Panc1 (cell line): ENCODE data around the gene LRP4. TPM values are rescaled to one million over a fixed set of nuclear protein-coding genes. Genes with fewer than 3 reads are reported as not detected.

ENCODE experiments used
- ATAC-seq: fragments of 200-7000 bp; cut with Tn5 transposase; 2 replicates; pipeline ENCODE4 v1.9.1; 2020; ENCODE audit warnings: mild to moderate bottlenecking, moderate library complexity
- BruUV-seq: library from RNA; stranded (reverse); fragments of 400-500 nt; replicated peaks from 2 replicates; lab custom pipeline; 2021; lab: Mats Ljungman, UMichigan
- CTCF ChIA-PET: fragments of 300-600 bp; sonication (Branson Sonifier 250); formaldehyde crosslinking; loops from one replicate; lab custom pipeline; 2022; ENCODE audit warnings: antibody characterized with exemption; lab: Charles Lee
- POLR2A ChIA-PET: fragments of 300-600 bp; sonication (Branson Sonifier 250); formaldehyde crosslinking; loops from one replicate; lab custom pipeline; 2022; ENCODE audit warnings: antibody characterized with exemption; lab: Charles Lee
- DNase-seq: peaks from one replicate; pipeline ENCODE4 v3.0.0-alpha.2; 2010; ENCODE audit warnings: low read depth, low spot score
- H3K27ac ChIP-seq: 2 replicates; pipeline ENCODE4 v1.5.1; 2011; ENCODE audit warnings: mild to moderate bottlenecking, low read length, inconsistent platforms
- H3K27me3 ChIP-seq: fragments of 200-500 bp; sonication (Bioruptor generic); 2 replicates; pipeline ENCODE4 v1.6.0; 2014; ENCODE audit warnings: low read length, inconsistent platforms; ENCODE audit not compliant: control insufficient read depth, insufficient read depth
- H3K36me3 ChIP-seq: fragments of 200-500 bp; sonication (Bioruptor generic); 2 replicates; pipeline ENCODE4 v1.5.1; 2014; ENCODE audit warnings: inconsistent platforms, mild to moderate bottlenecking, low read length, moderate library complexity; ENCODE audit not compliant: control insufficient read depth, insufficient read depth
- H3K4me1 ChIP-seq: 2 replicates; pipeline ENCODE4 v1.5.1; 2011; ENCODE audit warnings: inconsistent platforms, mild to moderate bottlenecking, low read length, moderate library complexity; ENCODE audit not compliant: control insufficient read depth, insufficient read depth
- H3K4me3 ChIP-seq, 2 experiments: 2 replicates each; pipeline ENCODE4 v1.5.1; 2011 to 2012; ENCODE audit warnings: low read depth in 2 of 2, low read length in 2 of 2, mild to moderate bottlenecking in 2 of 2, inconsistent platforms in 1 of 2, moderate library complexity in 1 of 2
- H3K9me3 ChIP-seq: fragments of 200-500 bp; sonication (Bioruptor generic); 2 replicates; pipeline ENCODE4 v1.5.1; 2014; ENCODE audit warnings: low read depth, mild to moderate bottlenecking, inconsistent platforms, low read length, moderate library complexity; ENCODE audit not compliant: control insufficient read depth, insufficient read depth
- CTCF ChIP-seq: fragments of 450-650 bp; IDR thresholded peaks from 2 replicates; pipeline ENCODE4 v1.5.1; 2017; ENCODE audit warnings: mild to moderate bottlenecking
- POLR2AphosphoS5 ChIP-seq: IDR thresholded peaks from 2 replicates; pipeline ENCODE4 v1.6.1; 2012; ENCODE audit warnings: mild to moderate bottlenecking, low read depth, low read length, moderate library complexity
- REST ChIP-seq, 2 experiments: IDR thresholded peaks; 2 replicates each; pipeline ENCODE4 v1.6.1; 2011 to 2012; ENCODE audit warnings: low read depth in 2 of 2, control low read depth in 1 of 2, low read length in 1 of 2, mild to moderate bottlenecking in 1 of 2, moderate library complexity in 1 of 2; ENCODE audit not compliant: insufficient read depth in 1 of 2
- SIN3A ChIP-seq: IDR thresholded peaks from 2 replicates; pipeline ENCODE4 v1.6.1; 2012; ENCODE audit warnings: low read depth, mild to moderate bottlenecking, low read length, moderate library complexity, borderline replicate concordance; ENCODE audit not compliant: insufficient read depth
- TCF7L2 ChIP-seq: IDR thresholded peaks from 2 replicates; pipeline ENCODE4 v1.6.1; 2011; ENCODE audit warnings: mild to moderate bottlenecking, low read depth, low read length, inconsistent platforms
- in situ Hi-C: cut with HindIII; loops from 2 replicates; pipeline ENCODE4 v1.10.0; 2016; ENCODE audit warnings: low sequenced_read_pairs, low pct_unique_long_range_greater_than_20kb
- intact Hi-C: fragments of 100-400 bp; cut with micrococcal nuclease; formaldehyde crosslinking; loops from one replicate; pipeline ENCODE4 v1.10.0; 2022; ENCODE audit not compliant: unreplicated experiment
- total RNA-seq: library from RNA; stranded (reverse); gene quantifications from one replicate; pipeline ENCODE4 v1.2.1, GENCODE V29; 2021; ENCODE audit not compliant: unreplicated experiment

LRP4 gene
- total RNA-seq, 1 experiment from 2014 or later, result 11.7 TPM

DNA sequence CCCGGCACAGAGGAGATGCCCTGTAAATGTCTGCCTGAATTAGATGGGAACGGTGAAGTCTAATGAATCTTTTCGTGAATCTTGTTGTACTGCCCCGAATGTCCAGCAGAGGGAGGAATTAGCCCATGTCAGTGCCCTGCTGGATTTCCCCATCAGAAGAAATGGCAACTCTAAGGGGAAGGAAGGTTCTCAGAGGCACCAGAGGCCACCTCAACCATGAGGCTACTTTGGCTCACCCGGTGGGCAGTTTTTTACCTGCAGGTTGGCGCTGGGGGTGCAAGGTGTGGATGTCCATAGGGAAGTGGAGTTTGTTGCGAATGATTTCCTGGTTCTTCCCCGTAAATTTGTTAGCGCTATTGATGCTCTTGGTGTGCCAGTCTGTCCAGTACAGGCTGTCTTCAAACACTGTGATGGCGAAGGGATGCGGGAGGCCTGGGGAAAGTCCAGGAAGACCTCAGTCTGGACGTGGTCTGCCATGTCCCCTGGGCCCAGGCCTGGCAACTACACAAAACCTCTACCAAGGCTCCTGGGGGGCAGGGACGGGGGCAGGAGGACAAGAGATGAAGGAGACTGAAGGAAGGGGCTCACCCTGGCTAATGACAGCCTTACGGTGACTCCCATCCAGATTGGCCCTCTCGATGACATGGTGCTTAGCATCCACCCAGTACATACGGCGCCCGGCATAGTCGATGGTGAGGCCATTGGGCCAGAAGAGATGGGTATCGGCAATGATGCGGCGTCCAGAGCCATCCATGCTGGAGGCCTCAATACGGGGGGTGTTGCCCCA, 28.5 kb downstream of the LRP4 start:
- DNase-seq (peak; percentile 72), ATAC-seq (peak; percentile 90)
- Histone ChIP-seq H3K27me3 (no peaks in the 10 kb centered on the region), H3K27ac (no peak overlapping the region), H3K9me3 (no peaks in the 10 kb centered on the region), H3K36me3 (no peaks in the 10 kb centered on the region), H3K4me3 (no peak overlapping the region), H3K4me1 (no peaks in the 10 kb centered on the region)
- CTCF ChIA-PET, result interaction anchor here (1.1 kb wide), 1 partner anchor 263 kb away, joined by 5 read pairs; no protein-coding TSS in a partner anchor
- POLR2A ChIA-PET, result no interaction called here
- in situ Hi-C loops (no loop called here), intact Hi-C loops (loop anchor here (1.0 kb wide), 2 partner anchors 263 to 271 kb away; no protein-coding TSS in a partner anchor)
- BruUV-seq, result no TSS peak
- TF ChIP-seq TCF7L2, result no peak
- TF ChIP-seq CTCF, result peak; percentile 92

DNA sequence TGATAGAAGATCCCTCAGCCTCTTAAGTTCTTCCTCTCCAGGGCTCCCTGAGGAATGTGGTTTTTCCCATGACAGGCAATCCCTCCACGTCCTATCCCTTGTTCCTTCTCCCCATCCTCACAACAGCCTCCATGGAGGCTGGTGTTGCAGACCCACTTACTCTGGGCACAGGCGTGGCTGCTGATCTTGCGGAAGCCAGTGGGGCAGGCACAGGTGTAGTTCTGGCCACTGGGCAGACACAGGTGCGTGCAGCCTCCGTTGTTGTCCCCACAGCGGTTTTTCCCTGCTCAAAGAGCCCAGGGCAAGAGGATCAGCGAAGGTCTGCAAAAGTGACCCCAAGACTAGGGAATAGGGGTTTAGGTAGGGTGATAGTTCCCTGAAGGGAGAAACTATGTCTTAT, 29.1 kb downstream of the LRP4 start:
- H3K27me3 ChIP-seq, result no peaks in the 10 kb centered on the region
- H3K4me3 ChIP-seq, result no peak overlapping the region
- DNase-seq, result no peak
- no peaks in the 10 kb centered on the region for H3K36me3 ChIP-seq
- CTCF ChIA-PET, result no interaction called here
- H3K4me1 ChIP-seq, result no peaks in the 10 kb centered on the region
- BruUV-seq, result no TSS peak
- ATAC-seq, result peak; percentile 7; the same call in 1 of the 2 replicates
- no peak overlapping the region for H3K27ac ChIP-seq
- POLR2A ChIA-PET, result no interaction called here
- in situ Hi-C loops (no loop called here), intact Hi-C loops (loop anchor here (1.0 kb wide), 2 partner anchors 264 to 272 kb away; no protein-coding TSS in a partner anchor)
- TF ChIP-seq REST (IDR thresholded peaks at IDR 0.05; ENCODE audit: insufficient read depth in 1 of 2, low read depth in 2 of 2, low read length in 1 of 2), result no peak
- no peak for TF ChIP-seq SIN3A
- TF ChIP-seq POLR2AphosphoS5, result no peak
- no peak for TF ChIP-seq CTCF
- no peak for TF ChIP-seq TCF7L2
- H3K9me3 ChIP-seq, result no peaks in the 10 kb centered on the region
